K562 (cell line): ENCODE results near the gene ASCC1. TPM values are rescaled to one million over a fixed set of nuclear protein-coding genes. Genes with fewer than 3 reads are reported as not detected.

ENCODE experiments used
- ATAC-seq: fragments of 200-7000 bp; cut with Tn5 transposase; 3 replicates; pipeline ENCODE4 v1.9.1; 2020; ENCODE audit warnings: moderate library complexity
- BruUV-seq: library from RNA; stranded (reverse); fragments of 400-500 nt; replicated peaks from 2 replicates; lab custom pipeline; 2021; lab: Mats Ljungman, UMichigan
- CTCF ChIA-PET: fragments of 300-600 bp; formaldehyde crosslinking; extraction: SDS; loops from one replicate; lab custom pipeline; 2021; ENCODE audit warnings: low intra/inter-chr PET ratio; lab: Yijun Ruan, JAX
- POLR2A ChIA-PET: fragments of 300-600, 350-650 bp; sonication (Branson Sonifier 250); formaldehyde crosslinking; extraction: SDS; loops from one replicate; lab custom pipeline; 2021; ENCODE audit warnings: antibody characterized with exemption, inconsistent platforms; lab: Yijun Ruan, JAX
- DNase-seq, 4 experiments: peaks; one replicate each; pipeline versions ENCODE4 v3.0.0 to v3.0.0-alpha.2; 2011 to 2018; ENCODE audit warnings: low spot score in 3 of 4, mixed read lengths in 3 of 4; ENCODE audit errors: extremely low read depth in 1 of 4
- FAIRE-seq: peaks from 2 replicates; lab custom pipeline; 2011; peaks lifted over from hg19 to GRCh38; lab: Jason Lieb, UNC
- H2AFZ ChIP-seq: 2 replicates; pipeline ENCODE4 v1.6.0; 2011; ENCODE audit warnings: low read depth, low read length, control low read depth, inconsistent platforms
- H3K27ac ChIP-seq: fragments of 200-600 bp; 3 replicates; pipeline ENCODE4 v1.8.0; 2011; ENCODE audit warnings: low read depth, mild to moderate bottlenecking, control low read depth, inconsistent platforms, low read length, moderate library complexity, mixed read lengths; ENCODE audit errors: extremely low read depth
- H3K27me3 ChIP-seq, 2 experiments: fragments of 300-600 bp in 1 of 2; 2 replicates in 1 of 2; 3 replicates in 1 of 2; pipeline versions ENCODE4 v1.6.0 to v1.8.0; 2011; ENCODE audit warnings: inconsistent platforms in 2 of 2, low read length in 2 of 2, mild to moderate bottlenecking in 1 of 2, mixed read lengths in 1 of 2, moderate library complexity in 1 of 2; ENCODE audit not compliant: control insufficient read depth in 2 of 2, insufficient read depth in 2 of 2
- H3K36me3 ChIP-seq: fragments of 300-600 bp; 3 replicates; pipeline ENCODE4 v1.8.0; 2011; ENCODE audit warnings: mild to moderate bottlenecking, low read length, inconsistent platforms; ENCODE audit not compliant: control insufficient read depth, insufficient read depth
- H3K4me1 ChIP-seq, 2 experiments: fragments of 200-600 bp in 1 of 2; replicated peaks in 1 of 2; 2 replicates in 1 of 2; 3 replicates in 1 of 2; pipeline versions ENCODE4 v1.5.1 to v1.8.0; 2011; ENCODE audit warnings: inconsistent platforms in 2 of 2, low read length in 2 of 2, mild to moderate bottlenecking in 1 of 2, mixed read lengths in 1 of 2, moderate library complexity in 1 of 2; ENCODE audit not compliant: control insufficient read depth in 2 of 2, insufficient read depth in 2 of 2
- H3K4me2 ChIP-seq: 2 replicates; pipeline ENCODE4 v1.6.1; 2011; ENCODE audit warnings: low read length, control low read depth, inconsistent platforms, mixed read lengths; ENCODE audit not compliant: insufficient read depth
- H3K4me3 ChIP-seq: fragments of 200-600 bp; sonication (generic), shearing (Covaris generic); 2 replicates; pipeline ENCODE4 v1.5.1; 2016; ENCODE audit warnings: control low read depth, inconsistent platforms
- H3K79me2 ChIP-seq: fragments of 200-600 bp; 3 replicates; pipeline ENCODE4 v1.8.0; 2011; ENCODE audit warnings: low read length, inconsistent platforms; ENCODE audit not compliant: control insufficient read depth, insufficient read depth
- H3K9ac ChIP-seq, 2 experiments: 2 replicates each; pipeline versions ENCODE4 v1.6.0 to v1.6.1; 2011; ENCODE audit warnings: low read depth in 2 of 2, low read length in 2 of 2, control low read depth in 1 of 2, inconsistent platforms in 1 of 2, mild to moderate bottlenecking in 1 of 2, mixed read lengths in 1 of 2; ENCODE audit not compliant: insufficient read depth in 1 of 2
- H3K9me1 ChIP-seq: one replicate; pipeline ENCODE4 v1.6.0; 2011; ENCODE audit warnings: inconsistent platforms, mild to moderate bottlenecking, low read length, moderate library complexity; ENCODE audit not compliant: control insufficient read depth, insufficient read depth
- H3K9me3 ChIP-seq: replicated peaks from 2 replicates; pipeline ENCODE4 v1.5.1; 2011; ENCODE audit warnings: low read depth, low read length, inconsistent platforms; ENCODE audit not compliant: control insufficient read depth, insufficient read depth
- H4K20me1 ChIP-seq: replicated peaks from 2 replicates; pipeline ENCODE4 v1.6.1; 2011; ENCODE audit warnings: low read length, inconsistent platforms, mixed read lengths; ENCODE audit not compliant: control insufficient read depth, insufficient read depth
- AFF4 ChIP-seq: sonication (generic); formaldehyde crosslinking; IDR thresholded peaks from 2 replicates; pipeline ENCODE4 v1.8.0; 2023; ENCODE audit warnings: mild to moderate bottlenecking, missing genetic modification reagents
- ATF1 ChIP-seq, 2 experiments: fragments of 450-650 bp in 1 of 2; IDR thresholded peaks; 2 replicates each; pipeline ENCODE4 v1.6.1; 2016; ENCODE audit warnings: missing compliant biosample characterization in 1 of 2, missing genetic modification characterization in 1 of 2
- CSDE1 ChIP-seq, 2 experiments: fragments of 450-650 bp; IDR thresholded peaks; 2 replicates each; pipeline ENCODE4 v1.6.1; 2016; ENCODE audit warnings: mild to moderate bottlenecking in 1 of 2
- NFIC ChIP-seq: fragments of 450-650 bp; IDR thresholded peaks from 2 replicates; pipeline ENCODE4 v1.6.1; 2017; ENCODE audit warnings: mild to moderate bottlenecking, inconsistent platforms
- NR2C2 ChIP-seq, 2 experiments: fragments of 200-800 bp in 1 of 2; sonication (Bioruptor generic) in 1 of 2; sonication (generic) in 1 of 2; formaldehyde crosslinking in 1 of 2; IDR thresholded peaks; 2 replicates each; pipeline versions ENCODE4 v1.6.1 to v1.8.0; 2016 to 2022; ENCODE audit warnings: mild to moderate bottlenecking in 1 of 2, missing compliant biosample characterization in 1 of 2, missing genetic modification characterization in 1 of 2, missing genetic modification reagents in 1 of 2
- TARDBP ChIP-seq: fragments of 450-650 bp; IDR thresholded peaks from 2 replicates; pipeline ENCODE4 v1.6.1; 2016
- TRIM25 ChIP-seq: fragments of 450-650 bp; IDR thresholded peaks from 2 replicates; pipeline ENCODE4 v1.7.0; 2016; ENCODE audit warnings: borderline replicate concordance
- ZNF592 ChIP-seq: fragments of 450-650 bp; IDR thresholded peaks from 2 replicates; pipeline ENCODE4 v1.6.1; 2017; ENCODE audit warnings: antibody characterized with exemption, mild to moderate bottlenecking
- ZNF696 ChIP-seq: fragments of 250-450 bp; sonication (Bioruptor Pico); conservative IDR thresholded peaks from 2 replicates; pipeline ENCODE4 v1.4.0; 2020; ENCODE audit warnings: mild to moderate bottlenecking, moderate library complexity
- ZNF764 ChIP-seq: fragments of 250-450 bp; sonication (Bioruptor Pico); IDR thresholded peaks from 2 replicates; pipeline ENCODE4 v1.4.0; 2020; ENCODE audit warnings: low read depth, mild to moderate bottlenecking, moderate library complexity
- WGBS: fragments of 100-300 bp; shearing (Covaris generic); methylation state at CpG from one replicate; pipeline ENCODE4 v1.1.6; 2016; ENCODE audit warnings: low coverage, mixed read lengths; ENCODE audit not compliant: insufficient coverage; ENCODE audit errors: missing lambda C conversion rate; 5-methylcytosine and 5-hydroxymethylcytosine counted together
- in situ Hi-C: fragments of 300-500 bp; cut with MboI; formaldehyde crosslinking; loops from 4 replicates; pipeline ENCODE4 v1.15.0; 2018; ENCODE audit warnings: inconsistent platforms, mixed read lengths
- intact Hi-C: fragments of 100-400 bp; cut with micrococcal nuclease; formaldehyde crosslinking; loops from 2 replicates; pipeline ENCODE4 v1.14.2; 2022
- polyA plus RNA-seq, 8 experiments: library from polyadenylated mRNA; depleted of rRNA in 4 of 8; stranded (reverse) in 5 of 8; unstranded in 3 of 8; fragments of >200 nt; fragmentation: Nextera tagmentation in 2 of 8; fragmentation: Illumina TruSeq in 1 of 8; extraction: Ambion mirVana in 2 of 8; extraction: Trizol in 1 of 8; gene quantifications; 2 replicates each; pipeline versions ENCODE4 v1.2.1 to v1.2.3, GENCODE V29; 2011 to 2014; ENCODE audit warnings: inconsistent platforms in 1 of 8, missing spikeins in 1 of 8
- total RNA-seq, 7 experiments: library from RNA; depleted of rRNA in 6 of 7; stranded (reverse); fragments of >200 nt in 6 of 7; fragmentation: Illumina TruSeq in 2 of 7; extraction: Trizol in 2 of 7; gene quantifications; 2 replicates each; pipeline versions ENCODE4 v1.2.1 to v1.2.3, GENCODE V29; 2011 to 2021; ENCODE audit warnings: low replicate concordance in 1 of 7

The ASCC1 gene
- total and polyA plus RNA-seq, 9 of the 15 experiments (the other 6 are each of a cell fraction or from before 2014, with no cell fraction given): 31.7 to 73.3 (median 52.8) TPM

- Histone ChIP-seq H3K4me1 (peaks cover 4 to 7% of the 10 kb centered on the region in 2 experiments; a peak in 3 of 5 replicates), H3K4me3 (no peak overlapping the region), H3K9me1 (no peaks in the 10 kb centered on the region), H3K36me3 (no peaks in the 10 kb centered on the region), H3K27ac (no peak overlapping the region), H3K9me3 (peaks cover 9% of the 10 kb centered on the region), H3K9ac (no peak overlapping the region), H3K4me2 (no peak overlapping the region), H3K27me3 (peaks cover 0 to 3% of the 10 kb centered on the region in 2 experiments; a peak in 1 of 5 replicates), H3K79me2 (no peaks in the 10 kb centered on the region), H4K20me1 (no peaks in the 10 kb centered on the region), H2AFZ (no peak overlapping the region)
- peak; percentile 89 to 95 (median 92) for DNase-seq
- peak; percentile 94 for ATAC-seq
- peak; percentile 99 for FAIRE-seq
- POLR2A ChIA-PET: interaction anchor here (0.5 to 2.1 kb wide), 12 partner anchors 9 to 292 kb away, joined by 3 to 6 read pairs (median 4); partner anchors contain the start of genes DDIT4 and SPOCK2
- CTCF ChIA-PET: interaction anchor here (0.6 to 6.7 kb wide), 19 partner anchors 9 to 786 kb away, joined by 3 to 159 read pairs (median 3); partner anchors contain the start of genes ANAPC16, ASCC1 and PSAP
- intact Hi-C loops (loop anchor here (1.0 to 10.0 kb wide), 8 partner anchors 71 to 734 kb away; partner anchors contain the start of gene SLC29A3), in situ Hi-C loops (loop anchor here (5.0 to 10.0 kb wide), 2 partner anchors 151 to 734 kb away; partner anchors contain the start of gene SLC29A3)
- 28% methylated on average over 12 of the region's 12 CpGs for WGBS
- BruUV-seq: no TSS peak
- TF ChIP-seq ZNF764 (CRISPR knock-in tag): no peak
- peak; percentile 45; the same call in 1 of the 2 replicates for TF ChIP-seq NFIC
- 0 out of 2 replicates have a peak, but pooled peaks have one; percentile 21 for TF ChIP-seq NR2C2 (CRISPR knock-in tag; IDR thresholded peaks at IDR 0.05)
- TF ChIP-seq NR2C2 (tag; IDR thresholded peaks at IDR 0.05): no peak
- TF ChIP-seq AFF4 (CRISPR knock-in tag): no peak
- 0 out of 2 replicates have a peak, but pooled peaks have one; percentile 21 for TF ChIP-seq TARDBP
- no peak for TF ChIP-seq TRIM25
- TF ChIP-seq CSDE1 (IDR thresholded peaks at IDR 0.05): no peak
- no peak for TF ChIP-seq ATF1 (CRISPR knock-in tag; IDR thresholded peaks at IDR 0.05)
- peak; percentile 69 for TF ChIP-seq ATF1 (tag; IDR thresholded peaks at IDR 0.05)
- no peak for TF ChIP-seq ZNF696
- peak; percentile 56; the same call in 1 of the 2 replicates for TF ChIP-seq ZNF592
Observed at GRCh38 chr10:72048450-72049124, 167.5 kb downstream of the ASCC1 start.
